Middle frontal gyrus (tissue), 1 donor: Measurements from ENCODE around the gene GRK6.
A peak's percentile ranks its signal among the peaks of the same experiment; 100 is the strongest.

ENCODE experiments used
- DNase-seq: peaks from one replicate; pipeline ENCODE4 v3.0.0-alpha.2; 2015; ENCODE audit warnings: low spot score; ENCODE audit errors: extremely low spot score

Gene GRK6

DNA sequence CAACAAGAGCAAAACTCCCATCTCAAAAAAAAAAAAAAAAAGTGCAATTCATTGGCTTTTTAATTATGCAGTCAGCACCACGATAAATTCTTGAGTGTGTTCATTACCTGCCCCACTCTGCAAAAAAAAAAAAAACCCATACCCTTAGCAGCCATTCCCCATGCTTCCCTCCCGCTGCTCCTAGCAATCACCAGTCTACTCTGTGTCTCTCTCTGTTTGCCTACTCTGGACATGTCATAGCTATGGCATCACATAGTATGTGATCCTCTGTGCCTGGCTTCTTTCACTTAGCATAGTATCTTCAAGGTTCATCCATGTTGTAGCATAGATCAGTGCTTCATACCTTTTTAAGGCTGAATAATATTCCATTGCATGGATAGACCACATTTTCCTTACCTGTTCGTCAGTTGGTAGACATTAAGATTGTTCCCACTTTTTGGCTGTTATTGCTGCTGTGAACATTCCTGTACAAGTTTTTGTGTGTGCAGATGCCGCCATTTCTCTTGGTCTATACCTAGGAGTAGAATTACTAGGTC is 13.1 kb downstream of the GRK6 start:
- no peak for DNase-seq

DNA sequence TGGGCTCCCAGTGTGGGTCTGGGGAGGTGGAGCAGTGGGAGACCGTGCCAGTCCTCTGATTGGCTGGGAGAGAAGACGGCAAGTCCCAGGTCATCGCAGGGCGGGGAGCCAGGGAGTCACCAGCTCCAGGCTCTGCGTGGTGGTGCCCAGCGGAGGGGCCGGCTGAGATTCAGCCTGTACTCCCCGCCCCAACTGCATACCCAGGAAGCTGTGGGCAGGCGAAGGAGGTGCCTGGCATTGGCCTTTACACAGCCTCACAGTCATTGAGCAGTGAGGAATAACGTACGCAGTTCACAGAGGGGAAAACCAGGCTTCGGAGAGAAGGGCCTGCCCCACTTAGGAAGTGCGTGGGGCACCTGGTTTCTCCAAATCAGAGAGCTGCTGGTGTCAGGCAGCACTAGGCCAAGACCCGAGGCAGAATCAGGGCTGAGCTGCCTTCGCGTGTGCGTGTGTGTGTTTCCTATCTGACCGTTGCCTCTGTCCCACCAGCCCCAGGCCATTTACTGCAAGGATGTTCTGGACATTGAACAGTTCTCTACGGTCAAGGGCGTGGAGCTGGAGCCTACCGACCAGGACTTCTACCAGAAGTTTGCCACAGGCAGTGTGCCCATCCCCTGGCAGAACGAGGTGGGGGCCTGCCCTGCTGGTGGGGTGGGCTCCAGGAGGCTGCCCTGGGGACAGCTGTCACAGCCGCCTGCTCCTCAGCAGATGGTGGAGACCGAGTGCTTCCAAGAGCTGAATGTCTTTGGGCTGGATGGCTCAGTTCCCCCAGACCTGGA is 13.9 kb downstream of the GRK6 start:
- DNase-seq, result no peak

DNA sequence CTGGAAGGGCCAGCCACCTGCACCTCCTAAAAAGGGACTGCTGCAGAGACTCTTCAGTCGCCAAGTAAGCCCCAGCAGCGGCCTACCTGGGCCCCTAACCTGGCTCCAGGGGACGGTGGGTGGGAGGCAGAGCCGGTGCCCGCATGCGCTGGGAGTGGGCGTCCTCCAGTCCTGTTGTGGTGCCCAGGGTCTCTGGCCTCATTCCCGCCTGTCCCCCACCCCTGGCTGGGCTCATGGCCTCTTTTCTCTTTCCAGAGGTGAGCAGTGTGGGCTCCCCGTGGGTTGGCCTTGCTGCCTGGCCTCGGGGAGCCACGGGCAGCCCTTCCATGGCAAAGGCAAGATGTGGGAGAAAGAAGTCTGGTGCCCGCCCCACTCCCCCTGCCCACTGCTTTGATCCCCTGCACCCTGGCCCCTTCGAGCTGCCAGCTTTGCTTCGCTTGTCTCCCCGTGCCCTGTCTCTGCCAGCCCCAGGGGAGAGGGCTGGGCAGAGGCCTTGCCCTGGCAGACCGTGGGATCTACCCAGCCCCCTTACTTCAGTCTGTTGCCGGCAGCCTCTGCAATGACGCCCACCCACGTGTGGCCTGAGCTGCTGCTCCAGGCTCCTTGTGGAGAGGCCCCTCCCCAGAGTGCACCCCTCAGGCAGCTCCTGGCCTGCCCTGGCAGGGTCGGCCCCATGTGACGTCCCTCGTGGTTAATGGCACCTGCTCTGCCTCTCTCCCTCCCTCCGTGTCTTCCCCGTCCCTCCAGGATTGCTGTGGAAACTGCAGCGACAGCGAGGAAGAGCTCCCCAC is 14.7 kb downstream of the GRK6 start:
- no peak for DNase-seq

DNA sequence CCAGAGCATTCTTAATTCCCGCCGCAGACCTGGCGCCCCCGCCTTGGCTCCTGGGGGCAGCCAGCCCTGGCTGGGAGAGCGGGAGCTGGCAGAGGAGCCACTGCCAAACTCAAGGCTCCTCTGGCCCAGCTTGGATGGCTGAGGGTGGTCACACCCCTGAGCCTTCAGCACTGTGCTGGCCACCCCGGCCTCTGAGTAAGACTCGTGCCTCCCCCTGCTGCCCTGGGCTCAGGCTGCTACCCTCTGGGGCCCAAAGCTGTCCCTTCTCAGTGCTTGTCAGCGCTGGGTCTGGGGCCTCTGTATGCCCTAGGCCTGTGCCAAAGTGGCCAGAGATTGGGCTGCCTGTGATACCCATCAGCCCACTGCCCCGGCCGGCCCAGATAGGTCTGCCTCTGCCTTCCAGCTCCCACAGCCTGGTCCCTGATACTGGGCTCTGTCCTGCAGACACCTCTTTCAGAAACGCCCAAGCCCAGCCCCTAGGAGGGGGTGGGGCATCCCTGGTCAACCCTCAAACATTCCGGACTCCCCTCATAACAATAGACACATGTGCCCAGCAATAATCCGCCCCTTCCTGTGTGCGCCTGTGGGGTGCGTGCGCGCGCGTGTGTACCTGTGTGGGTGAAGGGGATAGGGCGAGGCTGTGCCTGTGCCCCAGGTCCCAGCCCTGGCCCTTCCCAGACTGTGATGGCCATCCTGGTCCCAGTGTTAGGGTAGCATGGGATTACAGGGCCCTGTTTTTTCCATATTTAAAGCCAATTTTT is 15.8 kb downstream of the GRK6 start:
- DNase-seq, result no peak

DNA sequence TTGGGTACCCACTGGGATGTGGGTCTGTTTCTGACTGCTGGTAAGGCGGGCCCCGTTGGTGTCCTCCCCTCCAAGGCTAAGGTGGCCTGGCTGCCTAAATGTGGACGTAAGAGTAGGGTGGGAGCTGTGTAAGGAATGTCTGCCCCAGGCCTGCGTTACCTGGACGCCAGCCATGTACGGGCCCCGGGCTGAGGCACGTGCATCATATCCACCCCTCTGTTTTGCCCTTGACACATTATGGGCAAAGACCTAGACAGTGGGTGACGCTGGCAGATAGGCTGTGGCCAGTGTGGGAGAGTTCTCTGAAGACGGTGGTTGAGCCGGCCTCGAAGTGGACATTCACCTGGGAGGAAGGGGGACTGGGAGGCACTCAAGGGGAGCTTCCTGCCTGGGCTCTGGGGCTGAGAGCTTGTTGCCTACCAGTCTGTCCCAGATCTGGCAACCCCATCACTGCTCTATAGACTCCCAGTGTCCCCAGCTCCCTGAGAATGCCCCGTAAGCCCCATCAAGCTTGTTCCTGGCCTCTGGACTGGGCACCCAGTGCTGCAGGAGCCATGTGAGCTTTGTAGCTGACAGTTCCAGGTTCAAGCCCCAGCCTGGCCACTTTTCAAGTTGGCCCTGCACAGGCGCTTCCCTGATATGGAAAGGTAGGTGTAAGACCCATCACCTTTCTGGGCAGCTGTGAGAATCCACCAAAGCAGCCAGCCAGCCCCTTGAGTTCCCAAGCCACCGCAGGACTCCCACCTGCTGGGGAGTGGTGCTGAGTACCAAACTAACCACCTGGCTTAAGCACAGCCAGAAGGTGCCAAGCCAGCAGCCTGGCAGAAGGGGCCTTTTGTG is 16.9 kb downstream of the GRK6 start:
- DNase-seq, result no peak

DNA sequence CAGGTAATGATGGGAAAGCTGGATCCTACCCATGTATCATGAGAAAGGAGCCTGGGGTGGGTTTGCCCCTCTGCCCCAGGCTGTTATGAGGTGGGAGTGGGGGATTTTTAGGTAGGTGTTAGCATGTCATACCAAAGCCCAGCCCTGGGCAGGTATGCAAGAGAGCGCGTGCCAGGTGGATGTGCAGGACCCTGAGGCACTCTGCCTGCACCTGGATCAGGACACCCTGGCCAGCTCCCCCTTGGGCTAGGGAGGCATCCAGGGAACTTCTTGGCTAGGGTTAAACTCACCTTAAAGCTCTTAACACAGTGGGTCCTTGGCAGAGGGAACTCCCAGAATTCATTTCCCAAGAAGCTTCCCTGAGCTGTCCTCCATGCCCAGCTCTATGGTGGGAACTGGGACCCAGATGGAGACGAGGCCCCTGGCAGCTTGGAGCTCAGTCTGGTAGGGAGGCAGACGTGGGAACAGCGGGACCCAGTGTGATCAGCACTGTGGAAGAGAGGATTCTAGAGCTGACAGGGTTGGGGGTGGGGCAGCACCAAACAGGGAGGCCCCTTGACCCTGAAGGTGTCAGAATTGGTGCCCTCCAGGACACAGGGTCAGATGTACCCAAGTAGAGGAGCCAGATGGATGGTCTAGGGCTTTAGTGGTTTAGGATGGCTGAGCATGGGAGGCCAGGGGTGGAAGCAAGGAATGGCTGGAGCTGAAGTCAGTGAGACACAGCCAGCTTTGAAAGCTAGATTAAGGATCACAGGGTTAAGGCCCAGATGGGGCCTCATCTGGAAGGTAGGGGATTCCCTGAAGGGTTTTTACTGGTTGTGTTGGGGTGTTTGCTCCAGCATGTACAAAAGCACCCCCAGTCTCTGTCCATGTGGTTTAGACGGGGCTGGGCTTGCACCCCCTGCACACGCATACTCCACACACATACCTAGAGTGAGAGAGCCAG is 17.9 kb downstream of the GRK6 start:
- no peak for DNase-seq

DNA sequence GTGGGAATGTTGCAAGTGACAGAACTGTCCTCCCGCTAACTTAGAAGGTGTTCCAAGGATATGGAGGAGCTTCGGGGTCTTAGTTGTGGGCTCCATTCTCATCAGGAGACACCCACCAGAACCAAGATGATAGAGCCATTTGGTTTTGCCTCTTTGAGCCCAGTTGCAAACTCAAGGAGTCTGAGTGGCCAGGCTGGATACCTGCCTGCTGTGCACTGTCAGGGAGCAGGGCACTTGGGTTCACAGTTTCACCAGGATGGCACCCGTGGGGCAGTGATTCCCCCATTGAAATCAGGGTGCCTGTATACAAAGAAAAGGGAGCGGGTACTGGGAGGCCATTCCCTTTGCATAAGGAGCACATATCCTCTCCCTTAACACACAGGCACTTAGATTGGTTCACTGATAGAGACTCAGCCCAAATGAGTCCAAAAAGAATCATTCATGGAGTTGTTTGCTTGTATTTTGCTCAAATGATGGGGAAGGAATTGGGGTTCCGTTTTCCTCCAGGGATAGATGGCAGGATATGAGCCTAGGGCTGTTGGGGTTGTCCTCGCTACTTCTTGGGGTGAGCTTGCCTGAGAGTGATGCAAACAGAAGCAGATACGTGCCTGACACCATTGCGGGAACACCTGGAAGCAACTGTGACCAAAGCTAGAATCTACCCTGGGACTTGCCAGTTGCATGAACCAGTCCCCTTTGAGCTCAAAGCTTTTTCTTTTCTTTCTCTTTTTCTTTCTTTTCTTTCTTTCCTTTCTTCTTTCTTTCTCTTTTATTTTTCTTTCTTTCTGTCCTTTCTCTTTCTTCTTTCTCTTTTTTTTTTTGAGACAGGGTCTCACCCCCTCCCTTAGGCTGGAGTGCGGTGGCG is 18.8 kb downstream of the GRK6 start:
- no peak for DNase-seq

DNA sequence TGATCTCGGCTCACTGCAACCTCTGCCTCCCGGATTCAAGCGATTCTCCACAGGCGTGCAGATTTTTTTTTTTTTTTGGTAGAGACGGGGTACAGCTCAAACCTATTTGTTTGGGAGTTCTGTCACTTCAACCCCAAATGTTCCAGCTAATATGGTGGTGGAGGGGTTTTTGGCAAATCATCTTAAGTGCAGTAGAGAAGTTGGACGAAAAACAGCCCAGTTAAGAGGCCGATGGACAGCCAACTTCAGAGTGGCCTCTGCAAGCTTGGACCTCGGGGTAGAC is 19.4 kb downstream of the GRK6 start:
- DNase-seq, result no peak

DNA sequence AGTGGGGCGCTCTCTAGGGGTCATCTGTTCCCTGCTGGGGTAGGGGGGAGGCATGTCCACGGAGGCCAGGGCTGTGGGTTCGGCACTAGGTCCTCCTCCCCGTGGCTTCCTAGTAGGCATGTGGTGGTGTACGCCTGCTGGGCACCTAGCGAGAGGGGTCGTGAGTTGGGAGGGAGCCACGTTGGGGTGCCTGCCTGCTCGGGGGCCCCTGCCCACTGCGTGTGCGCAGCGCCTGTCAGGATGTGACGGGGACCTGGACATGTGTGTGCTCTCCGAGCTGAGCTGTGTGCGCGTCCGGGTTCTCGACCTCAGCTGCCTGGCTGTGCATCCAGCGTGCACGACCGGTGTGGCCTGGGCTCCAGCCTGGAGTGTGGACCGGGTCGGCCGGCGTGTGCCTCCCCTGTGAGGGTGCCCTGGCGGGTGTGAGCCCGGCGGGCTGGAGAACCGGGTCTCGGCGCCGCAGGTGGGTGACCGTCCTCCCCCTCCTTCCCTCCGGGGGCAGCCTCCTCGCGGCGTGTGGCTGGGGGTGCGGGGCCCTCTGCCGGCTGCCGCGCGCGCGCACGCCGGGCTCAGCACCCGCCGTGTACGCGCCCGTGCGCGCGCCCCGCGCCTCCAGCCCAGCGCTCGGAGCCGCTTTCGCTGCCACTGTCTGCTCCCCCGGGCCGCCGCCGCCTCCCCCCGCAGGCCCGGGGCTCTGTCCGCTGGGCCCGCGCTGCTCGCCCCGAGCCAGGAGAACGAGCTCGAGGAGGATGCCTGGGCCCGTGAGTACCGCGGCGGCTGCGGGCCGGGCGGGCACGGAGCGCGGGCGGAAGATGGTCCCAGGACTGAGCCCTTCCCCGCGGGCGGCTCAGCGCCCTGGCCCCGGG is 20.0 kb downstream of the GRK6 start, which contains the start of gene PRR7:
Gene PRR7, plus strand, starts transcription at position 615 of the 866 bp plus-strand sequence. CDS start 8,254 bp downstream, outside the sequence.
- peak; percentile 75 for DNase-seq

DNA sequence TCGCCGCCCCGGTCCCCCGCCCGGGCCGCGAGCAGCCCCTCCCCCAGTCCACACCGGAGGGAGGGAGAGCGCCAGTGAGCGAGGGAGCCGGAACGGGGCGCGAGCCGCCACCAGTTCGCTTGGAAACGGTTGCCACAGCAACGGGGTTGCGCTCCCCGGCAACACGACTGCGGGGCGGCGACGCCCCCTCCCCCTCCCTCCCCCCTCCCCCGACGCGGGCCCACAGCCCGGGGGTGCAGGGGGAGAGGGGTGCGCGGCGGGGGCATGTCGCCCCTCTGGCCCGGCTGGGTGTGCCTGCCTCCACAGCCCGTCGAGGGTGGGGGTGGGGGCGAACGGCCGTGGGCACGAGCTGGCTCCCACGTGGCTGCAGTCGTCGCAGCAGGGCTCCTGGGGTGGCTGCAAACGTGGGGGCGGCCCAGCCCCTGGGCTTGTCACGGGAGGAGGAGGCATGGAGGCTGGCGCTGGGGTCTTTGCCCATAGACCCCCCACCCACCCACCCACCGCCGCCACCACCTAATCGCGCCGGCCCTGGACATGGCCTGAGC is 20.7 kb downstream of the GRK6 start:
- DNase-seq, result no peak

DNA sequence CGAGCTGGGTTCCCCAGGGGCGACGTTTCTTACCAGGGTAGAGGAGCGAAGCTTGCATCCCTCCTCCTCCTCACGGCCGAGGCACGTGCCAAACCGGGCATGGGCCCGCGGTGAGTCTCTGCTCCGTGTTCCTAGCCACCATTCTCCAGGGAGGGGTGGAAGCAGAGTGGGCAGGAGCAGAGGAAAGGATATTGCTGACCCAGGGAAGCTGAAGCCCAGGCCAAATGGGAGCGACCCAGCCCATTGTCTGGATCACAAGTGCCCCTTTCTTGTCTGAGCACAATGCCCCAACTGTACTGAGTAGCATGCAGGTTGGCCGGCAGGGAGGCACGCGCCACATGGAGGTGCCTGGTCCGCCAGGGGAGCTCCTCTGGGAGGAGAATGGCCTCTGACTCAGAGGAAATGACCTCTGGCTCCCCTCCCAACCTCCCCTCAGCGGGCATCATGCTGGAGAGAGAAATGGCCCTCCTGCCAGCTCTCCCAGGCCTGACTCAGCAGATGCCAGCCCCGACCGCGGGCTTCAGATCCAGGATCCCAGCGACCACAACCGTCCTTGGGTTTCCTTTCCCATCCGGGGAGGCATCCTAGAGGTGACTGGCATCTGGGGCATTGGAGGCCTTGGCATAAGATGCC is 21.3 kb downstream of the GRK6 start:
- no peak for DNase-seq

DNA sequence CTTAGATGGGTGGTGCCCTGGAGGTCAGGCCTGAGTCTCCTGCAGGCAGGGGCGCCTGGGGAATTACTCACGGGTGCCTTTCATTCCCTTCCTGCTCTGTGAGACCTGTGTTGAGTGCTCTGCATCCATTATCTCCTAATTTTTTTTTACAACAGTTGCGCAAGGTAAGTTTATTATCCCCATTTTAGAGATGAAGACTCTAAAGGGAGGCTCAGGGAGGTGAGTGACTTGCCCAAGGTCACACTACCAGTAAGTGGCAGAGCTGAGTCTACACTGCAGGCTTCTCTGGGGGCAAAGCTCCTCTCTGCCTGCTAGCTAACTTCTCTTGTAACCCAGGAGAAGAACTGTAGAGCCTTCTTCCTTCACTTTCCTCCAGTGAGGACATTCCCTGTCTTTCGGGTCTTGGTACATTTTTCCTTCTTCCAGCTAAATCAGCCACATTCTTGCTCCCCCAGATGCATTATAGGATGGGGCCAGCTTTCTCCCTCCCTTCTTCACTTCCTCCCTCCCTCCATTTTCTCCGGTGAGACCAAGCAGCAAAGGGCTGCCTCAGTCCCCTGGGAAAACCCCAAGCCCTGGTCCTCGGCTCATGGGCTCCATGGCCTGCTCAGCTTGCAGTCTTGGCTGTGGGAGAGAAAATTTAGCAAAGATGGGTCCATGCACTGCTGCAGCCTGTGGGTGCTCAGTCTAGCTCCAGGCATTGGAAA is 21.9 kb downstream of the GRK6 start:
- no peak for DNase-seq

DNA sequence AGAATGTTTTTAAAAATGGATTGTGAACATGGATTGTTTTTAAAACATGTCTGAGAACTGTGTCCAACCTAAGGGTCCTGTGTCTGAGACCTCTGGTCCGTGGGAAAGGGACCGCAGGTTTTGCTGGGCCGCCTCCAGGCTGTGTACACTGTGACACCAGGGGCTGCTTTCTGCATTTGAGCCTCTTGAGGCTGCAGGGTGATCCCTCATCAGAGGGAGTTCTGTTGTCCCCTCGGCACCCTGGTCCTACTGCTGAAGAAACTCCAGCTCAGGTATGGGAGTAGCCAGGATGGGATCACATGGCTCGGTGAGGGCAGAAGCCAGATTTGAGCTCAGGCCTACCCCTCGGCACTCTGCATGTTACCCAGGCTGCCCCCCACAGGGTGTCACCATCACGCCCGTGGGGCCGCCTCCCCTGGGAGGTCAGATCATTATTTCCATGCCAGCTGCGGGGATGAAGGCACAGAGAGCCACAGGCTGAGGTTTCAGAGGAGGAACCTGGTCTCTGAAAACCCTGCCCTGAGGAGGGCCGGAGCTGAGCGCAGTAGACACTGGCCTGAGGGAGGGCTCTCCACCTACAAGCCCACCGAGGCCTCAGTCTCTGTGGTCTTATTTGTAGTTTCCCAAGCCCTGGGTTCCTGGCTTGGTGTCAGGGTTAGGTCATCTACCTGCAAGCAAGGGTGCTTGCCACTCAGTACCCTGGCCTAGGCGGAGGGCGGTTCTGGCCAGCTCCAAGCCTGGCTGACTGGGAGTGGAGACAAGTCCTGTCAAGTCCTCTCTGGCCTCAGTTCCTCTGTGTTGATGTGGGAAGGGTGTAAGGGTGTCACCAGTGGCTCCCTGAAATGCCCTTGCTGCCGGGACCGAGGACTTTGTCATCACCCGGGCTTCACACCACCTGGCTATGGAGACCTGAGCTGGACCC is 22.9 kb downstream of the GRK6 start:
- DNase-seq, result no peak

DNA sequence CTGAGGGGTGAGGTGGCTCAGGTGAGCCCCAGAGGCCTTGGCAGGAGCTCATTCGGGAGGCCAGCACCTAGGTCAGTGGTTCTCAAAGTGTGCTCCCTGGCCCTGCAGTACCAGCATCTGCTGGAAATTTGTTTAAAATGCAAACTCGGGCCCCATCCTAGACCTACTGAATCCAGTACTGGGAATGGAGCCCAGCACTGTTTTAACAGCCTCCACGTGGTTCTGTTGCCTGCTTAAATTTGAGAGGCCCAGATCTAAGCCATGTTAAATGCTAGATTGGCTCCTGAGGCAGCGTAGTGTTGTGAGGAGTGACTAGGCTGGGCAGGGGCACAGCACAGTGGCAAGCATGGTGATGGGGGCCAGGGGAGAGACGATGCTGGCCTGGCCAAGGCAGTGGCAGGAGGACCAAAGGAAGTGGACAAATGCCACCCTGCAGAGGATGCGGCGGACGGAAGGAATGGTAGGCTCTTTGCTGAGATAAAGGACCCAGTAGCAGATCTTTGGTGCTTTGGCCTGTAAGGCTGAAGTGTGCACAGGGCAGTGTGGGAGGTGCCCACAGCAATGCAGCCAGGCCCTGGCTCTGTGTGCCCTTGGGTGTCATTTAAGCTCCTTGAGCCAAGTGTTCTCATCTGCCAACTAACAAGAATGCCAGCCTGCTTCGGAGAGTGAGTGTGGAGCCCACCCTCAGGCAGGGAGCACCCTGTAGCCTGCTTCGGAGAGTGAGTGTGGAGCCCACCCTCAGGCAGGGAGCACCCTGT is 24.4 kb downstream of the GRK6 start:
- DNase-seq, result no peak
